Duodenal mucosa (tissue), 2 donors: ENCODE measurements around the gene SNRK.

Source experiments
- H3K27ac ChIP-seq: one replicate; pipeline ENCODE4 v1.7.0; 2013; ENCODE audit warnings: low read depth, low read length
- H3K27me3 ChIP-seq, 2 donors: one replicate each; pipeline ENCODE4 v1.7.0; 2013; ENCODE audit warnings: low read length in 2 of 2, control low read depth in 1 of 2; ENCODE audit not compliant: insufficient read depth in 2 of 2, control insufficient read depth in 1 of 2
- H3K36me3 ChIP-seq, 2 donors: one replicate each; pipeline ENCODE4 v1.7.0; 2013; ENCODE audit warnings: low read length in 2 of 2, control low read depth in 1 of 2; ENCODE audit not compliant: insufficient read depth in 2 of 2, control insufficient read depth in 1 of 2
- H3K4me1 ChIP-seq, 2 donors: one replicate each; pipeline ENCODE4 v1.7.0; 2013; ENCODE audit warnings: low read length in 2 of 2, control low read depth in 1 of 2; ENCODE audit not compliant: insufficient read depth in 2 of 2, control insufficient read depth in 1 of 2
- H3K4me3 ChIP-seq, 2 donors: one replicate each; pipeline ENCODE4 v1.7.0; 2013; ENCODE audit warnings: low read length in 2 of 2, low read depth in 1 of 2
- H3K9ac ChIP-seq, 2 donors: one replicate each; pipeline ENCODE4 v1.7.0; 2013; ENCODE audit warnings: low read length in 2 of 2, low read depth in 1 of 2
- H3K9me3 ChIP-seq, 2 donors: one replicate each; pipeline ENCODE4 v1.7.0; 2013; ENCODE audit warnings: low read length in 2 of 2, control low read depth in 1 of 2; ENCODE audit not compliant: control insufficient read depth in 1 of 2

Gene SNRK

DNA sequence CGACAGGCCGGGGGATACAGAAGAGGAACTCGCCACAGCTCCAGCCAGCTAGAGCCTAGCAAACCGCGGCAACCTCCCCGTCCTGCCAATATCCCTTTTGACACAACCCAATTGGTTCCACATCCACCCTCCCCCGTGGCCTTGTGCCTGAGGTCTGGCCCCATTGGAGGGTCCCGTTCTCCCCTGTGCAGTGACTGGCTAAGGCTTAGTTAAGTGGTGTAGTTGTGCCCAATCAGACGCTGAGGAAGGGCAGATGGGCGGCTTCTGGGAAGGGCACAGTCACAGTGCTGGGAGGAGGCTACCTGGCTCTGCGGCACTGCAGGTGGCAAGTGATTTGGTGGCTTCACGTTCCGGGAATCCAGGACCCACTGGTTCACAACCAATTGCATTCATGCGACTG is 78.6 kb downstream of the SNRK start:
- no peaks in the 10 kb centered on the region for H3K9me3 ChIP-seq
- peaks cover 0 to 12% of the 10 kb centered on the region in 2 donors for H3K4me1 ChIP-seq
- H3K27ac ChIP-seq: no peak overlapping the region

DNA sequence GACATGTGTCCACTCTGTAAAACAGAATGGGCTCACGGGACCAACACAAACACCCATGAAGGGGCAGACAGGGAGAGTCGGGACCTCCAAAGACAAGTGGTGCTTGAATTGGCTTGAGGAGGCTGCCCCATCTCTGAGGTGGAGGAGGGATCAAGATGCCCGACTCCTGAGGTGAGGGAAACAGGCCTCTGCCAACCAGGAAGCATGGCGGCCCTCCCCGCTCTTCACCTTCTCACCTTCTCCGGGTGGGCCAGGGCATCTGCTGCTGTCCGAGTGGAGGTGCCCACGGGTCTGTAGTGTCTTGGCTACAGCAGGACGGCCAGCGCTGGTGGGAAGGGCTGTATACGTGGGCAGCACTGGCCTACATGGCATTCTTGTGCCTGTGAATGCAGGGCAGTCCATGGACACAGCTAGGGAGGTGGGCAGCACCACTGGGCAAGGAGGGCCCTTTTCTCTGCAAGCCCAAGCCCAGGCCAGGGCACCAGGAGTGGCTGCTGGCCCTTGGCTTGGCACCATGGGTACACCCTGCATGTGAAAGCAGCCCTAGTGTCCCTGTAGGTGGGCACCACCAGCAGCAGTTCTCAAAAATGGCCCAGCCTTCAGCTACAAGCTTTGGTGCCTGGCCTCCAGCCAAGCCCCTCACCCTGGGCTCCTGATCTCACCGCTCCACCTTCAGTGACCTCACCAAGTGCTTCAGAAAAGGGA is 79.4 kb downstream of the SNRK start:
- Histone ChIP-seq H3K9me3 (no peaks in the 10 kb centered on the region), H3K36me3 (peaks cover 0 to 18% of the 10 kb centered on the region in 2 donors), H3K4me3 (no peak overlapping the region), H3K27me3 (no peaks in the 10 kb centered on the region), H3K9ac (no peak overlapping the region), H3K27ac (no peak overlapping the region), H3K4me1 (peaks cover 0 to 12% of the 10 kb centered on the region in 2 donors)

More for the DNA sequence above, 78.6 kb downstream of the SNRK start:
- H3K4me3 ChIP-seq: no peak overlapping the region
- H3K36me3 ChIP-seq: peaks cover 0 to 18% of the 10 kb centered on the region in 2 donors
- no peak overlapping the region for H3K9ac ChIP-seq
- H3K27me3 ChIP-seq: no peaks in the 10 kb centered on the region

DNA sequence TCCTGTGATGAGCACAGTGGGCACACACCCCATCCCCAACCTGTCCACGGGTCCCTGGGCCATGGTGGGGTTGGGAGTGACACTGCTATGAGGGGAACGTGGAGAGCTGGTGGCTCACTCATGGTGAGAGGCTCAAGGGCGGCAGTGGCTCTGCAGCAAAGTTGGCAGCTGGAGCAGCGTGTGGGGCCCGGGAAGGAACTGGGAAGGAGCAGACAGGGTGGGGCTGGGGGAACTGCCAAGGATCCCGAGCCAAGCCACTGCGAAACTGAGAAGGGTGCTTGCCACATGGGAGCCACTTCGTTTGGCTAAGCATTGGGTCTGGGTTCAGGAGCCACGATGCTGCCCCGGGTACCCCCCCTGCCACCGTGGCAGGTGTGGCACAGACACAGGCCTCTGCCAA is 80.1 kb downstream of the SNRK start:
- H3K9me3 ChIP-seq: no peaks in the 10 kb centered on the region
- no peak overlapping the region for H3K27ac ChIP-seq
- peaks cover 0 to 12% of the 10 kb centered on the region in 2 donors for H3K4me1 ChIP-seq
- H3K36me3 ChIP-seq: peaks cover 0 to 18% of the 10 kb centered on the region in 2 donors
- H3K4me3 ChIP-seq: no peak overlapping the region
- H3K9ac ChIP-seq: no peak overlapping the region
- no peaks in the 10 kb centered on the region for H3K27me3 ChIP-seq

DNA sequence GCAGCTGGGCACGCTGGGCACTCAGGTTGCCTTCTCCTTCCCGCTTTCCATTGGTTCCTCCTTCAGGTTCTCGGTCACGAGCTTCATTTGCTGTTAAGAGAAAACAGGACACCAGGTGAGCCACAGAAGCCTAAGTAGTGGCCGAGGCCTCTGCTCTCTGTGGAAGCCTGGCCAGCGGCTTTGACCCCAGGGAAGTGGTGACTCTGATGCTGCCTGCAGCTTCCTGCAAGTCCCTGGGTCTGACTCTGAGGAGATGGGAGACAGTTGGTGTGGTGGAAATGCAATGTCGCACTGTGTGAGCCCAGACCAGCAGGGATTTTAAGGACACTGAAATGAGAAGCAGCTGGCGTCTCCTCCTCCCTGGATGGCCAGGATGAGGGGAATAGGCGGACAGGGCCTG is 80.5 kb downstream of the SNRK start:
- no peak overlapping the region for H3K4me3 ChIP-seq
- H3K4me1 ChIP-seq: peaks cover 0 to 12% of the 10 kb centered on the region in 2 donors
- H3K36me3 ChIP-seq: peaks cover 0 to 18% of the 10 kb centered on the region in 2 donors
- no peak overlapping the region for H3K27ac ChIP-seq
- no peak overlapping the region for H3K9ac ChIP-seq
- H3K27me3 ChIP-seq: no peaks in the 10 kb centered on the region
- no peaks in the 10 kb centered on the region for H3K9me3 ChIP-seq

DNA sequence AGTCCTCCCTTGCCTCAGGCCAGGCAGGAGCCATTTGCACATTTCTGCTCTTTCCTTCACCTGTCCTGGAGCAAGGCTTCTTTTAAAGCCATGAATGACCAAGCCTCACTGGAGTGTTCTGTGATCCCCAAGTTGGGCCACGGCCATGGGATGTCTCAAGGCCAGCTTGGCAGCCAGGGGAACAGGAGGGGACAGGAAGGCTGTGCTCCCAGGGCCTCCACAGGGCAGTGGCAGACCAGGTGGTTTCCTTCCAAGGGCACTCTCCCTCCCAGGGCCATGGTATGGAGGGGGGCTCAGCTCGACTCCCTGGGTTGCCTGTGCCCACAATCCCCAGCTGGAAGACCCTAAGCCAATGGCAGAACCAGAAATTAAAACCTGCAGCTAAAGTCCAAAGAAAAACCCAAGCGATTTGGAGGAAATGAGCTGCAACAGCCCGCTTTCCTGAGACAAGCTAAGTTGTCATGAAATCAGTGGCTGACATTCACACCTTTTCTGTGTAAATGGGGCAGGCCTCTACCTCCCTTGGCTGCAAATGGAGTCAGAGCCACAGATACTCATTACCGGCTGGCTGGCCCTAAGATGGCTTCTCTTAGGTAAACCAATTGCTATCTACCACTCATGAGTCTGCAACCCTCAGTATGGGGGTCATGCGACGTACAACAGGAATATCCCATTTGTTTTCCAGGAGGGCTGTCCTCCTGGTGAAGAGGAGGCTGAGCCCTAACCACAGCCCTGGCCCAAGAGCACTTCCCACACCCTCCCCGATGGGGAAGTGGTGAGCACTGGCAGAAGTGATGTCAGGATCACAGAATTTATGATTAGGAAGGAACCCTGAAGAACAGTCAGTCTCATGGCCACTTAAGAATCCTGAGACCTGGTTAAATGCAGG is 83.3 kb downstream of the SNRK start:
- no peaks in the 10 kb centered on the region for H3K9me3 ChIP-seq
- peaks cover 0 to 12% of the 10 kb centered on the region in 2 donors for H3K4me1 ChIP-seq
- H3K36me3 ChIP-seq: peaks cover 0 to 17% of the 10 kb centered on the region in 2 donors
- H3K27ac ChIP-seq: no peak overlapping the region
- H3K4me3 ChIP-seq: no peak overlapping the region
- no peak overlapping the region for H3K9ac ChIP-seq
- no peaks in the 10 kb centered on the region for H3K27me3 ChIP-seq

DNA sequence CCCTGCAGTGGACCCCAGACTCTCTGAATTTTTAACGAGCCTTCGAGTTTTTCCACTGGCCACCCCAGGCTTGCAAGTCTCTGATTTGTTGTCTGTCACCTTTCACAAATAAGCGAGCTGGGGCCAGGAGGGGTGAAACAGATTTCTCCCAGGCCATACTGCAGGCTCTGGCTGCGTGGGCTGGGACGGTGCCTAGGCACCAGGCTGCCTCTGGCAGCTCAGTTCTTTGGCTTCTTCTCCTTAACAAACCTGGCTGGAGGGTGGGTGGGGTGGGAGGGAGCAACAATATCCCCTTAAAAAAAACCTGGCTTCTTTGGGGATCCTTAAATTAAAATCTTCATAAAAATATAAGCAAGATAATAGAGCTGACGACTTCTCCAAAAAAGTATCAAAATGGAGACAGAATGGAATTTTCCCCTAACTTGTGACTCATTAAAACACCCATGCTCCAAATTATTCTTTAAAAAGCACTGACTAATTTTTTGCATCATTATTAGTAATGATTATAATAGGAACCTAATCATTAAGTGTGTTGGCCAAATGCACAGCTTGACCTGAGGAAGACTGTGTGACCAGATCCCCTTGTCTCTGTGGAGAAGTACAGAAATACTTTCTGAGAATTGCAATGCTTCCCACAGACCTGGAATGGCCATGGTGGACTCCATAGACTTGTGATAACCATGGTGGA is 84.1 kb downstream of the SNRK start:
- Histone ChIP-seq H3K27ac (no peak overlapping the region), H3K9ac (no peak overlapping the region), H3K36me3 (peaks cover 0 to 9% of the 10 kb centered on the region in 2 donors), H3K9me3 (no peaks in the 10 kb centered on the region), H3K4me3 (no peak overlapping the region), H3K27me3 (no peaks in the 10 kb centered on the region), H3K4me1 (peaks cover 0 to 12% of the 10 kb centered on the region in 2 donors)

DNA sequence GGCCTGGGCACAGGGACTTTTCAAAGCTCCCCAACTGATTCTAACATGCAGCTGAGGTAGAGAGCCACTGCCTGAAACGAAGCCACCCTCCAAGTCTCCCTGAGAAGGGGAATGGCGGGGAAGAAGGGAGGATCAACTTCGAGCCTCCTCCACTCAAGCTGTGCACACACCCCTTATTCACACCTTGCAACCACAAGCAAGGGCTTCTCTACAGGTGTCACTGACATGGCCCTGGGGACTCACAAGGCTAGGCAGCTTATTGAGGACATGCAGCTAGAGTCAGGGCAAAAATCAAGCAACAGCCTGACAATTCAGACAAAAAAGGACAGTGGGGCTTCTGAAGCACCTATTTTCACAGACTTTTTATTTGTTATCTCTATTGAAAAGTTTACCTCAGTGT is 85.2 kb downstream of the SNRK start:
- no peaks in the 10 kb centered on the region for H3K27me3 ChIP-seq
- H3K4me3 ChIP-seq: no peak overlapping the region
- H3K9me3 ChIP-seq: no peaks in the 10 kb centered on the region
- H3K36me3 ChIP-seq: no peaks in the 10 kb centered on the region
- H3K4me1 ChIP-seq: peaks cover 0 to 3% of the 10 kb centered on the region in 2 donors
- H3K27ac ChIP-seq: no peak overlapping the region
- no peak overlapping the region for H3K9ac ChIP-seq

DNA sequence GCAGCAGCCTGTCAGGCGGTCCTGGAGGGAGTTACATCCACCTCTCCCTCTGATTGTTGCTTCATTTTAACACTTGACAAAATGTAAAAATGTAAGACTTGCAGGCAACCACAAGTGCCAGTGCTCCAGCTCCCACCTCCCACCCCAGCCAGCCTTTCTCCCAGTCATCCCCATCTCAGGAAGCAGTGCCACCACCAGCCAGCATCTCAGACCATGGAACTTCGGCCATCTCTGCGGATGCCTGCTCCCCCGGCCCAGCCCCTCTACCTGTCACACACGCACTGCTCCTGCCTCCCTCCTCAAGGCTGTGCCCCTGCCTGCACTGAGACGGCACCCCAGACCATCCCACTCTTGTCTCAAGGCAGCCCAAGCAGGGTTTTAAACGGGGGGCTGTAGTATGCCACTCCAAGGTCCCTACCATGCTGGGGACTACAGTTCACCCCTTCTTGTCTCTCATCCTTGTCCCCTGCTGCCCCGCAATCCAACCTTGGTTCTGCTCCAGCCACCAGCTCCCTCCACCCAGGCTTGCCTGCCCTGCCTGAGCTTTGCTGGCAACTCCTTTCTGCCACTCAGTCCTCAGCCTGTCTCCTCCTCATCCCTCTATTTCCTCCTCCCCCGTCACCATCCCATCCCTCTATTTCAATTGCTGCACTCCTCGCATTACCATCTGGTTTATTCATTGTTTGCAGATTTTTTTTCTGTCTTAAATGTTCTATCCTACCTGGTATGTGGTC is 85.8 kb downstream of the SNRK start:
- Histone ChIP-seq H3K27me3 (no peaks in the 10 kb centered on the region), H3K9me3 (no peaks in the 10 kb centered on the region)

DNA sequence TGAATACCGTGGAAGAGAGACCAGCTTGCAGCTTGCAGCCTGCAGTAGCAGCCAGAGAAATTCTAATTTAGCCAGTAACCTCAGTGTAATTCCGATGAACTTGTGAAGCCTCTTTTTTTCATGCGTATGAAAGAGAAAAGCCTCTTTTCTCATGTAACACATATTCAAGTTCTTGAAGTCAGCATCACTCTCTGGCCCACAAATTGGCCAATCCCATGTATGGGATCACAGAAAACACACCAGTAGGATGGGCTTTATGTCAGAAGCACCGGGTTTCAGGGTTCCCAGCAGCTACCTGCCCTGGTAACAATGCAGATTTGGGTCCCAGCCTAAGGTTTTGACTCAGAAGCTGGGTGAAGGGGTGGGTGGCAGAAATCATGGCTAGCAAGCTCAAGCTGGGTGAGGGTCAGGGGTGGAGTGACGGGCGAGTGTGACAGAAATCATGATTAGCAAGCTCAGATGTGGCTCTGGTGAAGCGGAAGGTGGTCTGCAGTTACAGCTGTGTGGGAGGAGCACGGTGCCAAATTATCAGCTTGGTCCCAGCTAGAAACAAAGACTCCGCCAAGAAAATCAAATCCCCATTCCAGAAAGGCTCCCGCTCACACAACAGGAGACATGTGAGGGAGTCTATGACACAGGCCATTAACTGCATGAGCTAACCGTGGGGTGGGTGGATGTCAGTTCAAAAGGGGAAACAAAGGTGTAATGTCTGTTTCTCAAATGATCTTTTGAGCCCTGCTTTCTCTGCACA is 86.6 kb downstream of the SNRK start:
- Histone ChIP-seq H3K9me3 (no peaks in the 10 kb centered on the region), H3K4me1 (peaks cover 3 to 4% of the 10 kb centered on the region in 2 donors), H3K27me3 (no peaks in the 10 kb centered on the region), H3K4me3 (no peak overlapping the region), H3K9ac (no peak overlapping the region), H3K36me3 (no peaks in the 10 kb centered on the region), H3K27ac (no peak overlapping the region)

More for the DNA sequence above, 85.8 kb downstream of the SNRK start:
- Histone ChIP-seq H3K27ac (no peak overlapping the region), H3K36me3 (no peaks in the 10 kb centered on the region), H3K4me3 (no peak overlapping the region), H3K9ac (no peak overlapping the region), H3K4me1 (no peaks in the 10 kb centered on the region)
